Activated CD4-positive, alpha-beta T cell treated with anti-CD3 and anti-CD28 coated beads for 48 hours (primary cell): ENCODE results near the gene MAP3K7.

Source experiments
- DNase-seq: peaks from one replicate; pipeline ENCODE4 v3.0.0-alpha.2; 2020

MAP3K7 gene

DNA sequence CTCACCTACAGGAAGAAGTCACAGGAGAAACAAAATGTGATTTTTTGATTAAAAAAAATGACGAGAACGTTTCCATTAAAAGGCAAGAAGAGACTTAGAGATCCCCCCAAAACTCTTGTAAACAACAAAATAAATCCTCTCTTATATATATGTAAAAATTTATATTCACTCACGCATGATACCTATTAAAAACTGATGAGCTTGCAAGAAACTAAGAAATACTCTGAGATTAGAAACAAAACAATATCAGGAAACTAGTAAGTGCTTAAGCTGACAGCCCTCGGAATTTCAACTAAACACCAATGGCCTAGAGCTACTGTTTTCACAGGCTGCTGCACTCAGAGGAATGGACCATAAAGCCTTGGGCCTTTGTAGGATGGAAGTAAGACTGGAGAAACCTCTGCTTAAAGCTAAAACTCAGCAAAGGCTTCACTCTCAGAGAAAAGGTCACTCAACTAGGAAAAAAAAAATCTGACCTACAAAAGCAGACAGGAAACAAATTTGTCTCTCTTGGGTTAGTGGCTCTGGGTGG, 63.0 kb downstream of the MAP3K7 start:
- no peak for DNase-seq

GRCh38 chr6:90521955-90522354, 64.9 kb downstream of the MAP3K7 start:
- no peak for DNase-seq

GRCh38 chr6:90516074-90516660, 70.7 kb downstream of the MAP3K7 start:
- DNase-seq, result no peak

DNA sequence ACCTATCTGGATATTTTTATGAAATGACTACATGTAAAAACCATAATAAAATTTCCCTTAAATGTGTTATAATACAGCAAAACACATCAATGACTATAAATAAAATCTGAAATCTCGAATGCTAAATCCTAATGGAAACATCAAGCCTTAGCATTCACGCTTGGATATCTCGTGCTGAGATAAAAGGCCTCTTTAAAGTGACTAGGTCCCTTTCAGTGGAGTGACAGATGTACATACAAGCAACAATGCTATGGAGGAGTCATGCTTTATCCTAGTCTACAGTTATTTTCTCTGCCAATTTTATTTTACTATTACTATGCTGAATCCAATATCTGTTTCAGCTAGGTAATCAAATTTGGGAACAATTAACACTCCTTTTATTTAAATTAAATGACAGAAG, 72.4 kb downstream of the MAP3K7 start:
- no peak for DNase-seq

DNA sequence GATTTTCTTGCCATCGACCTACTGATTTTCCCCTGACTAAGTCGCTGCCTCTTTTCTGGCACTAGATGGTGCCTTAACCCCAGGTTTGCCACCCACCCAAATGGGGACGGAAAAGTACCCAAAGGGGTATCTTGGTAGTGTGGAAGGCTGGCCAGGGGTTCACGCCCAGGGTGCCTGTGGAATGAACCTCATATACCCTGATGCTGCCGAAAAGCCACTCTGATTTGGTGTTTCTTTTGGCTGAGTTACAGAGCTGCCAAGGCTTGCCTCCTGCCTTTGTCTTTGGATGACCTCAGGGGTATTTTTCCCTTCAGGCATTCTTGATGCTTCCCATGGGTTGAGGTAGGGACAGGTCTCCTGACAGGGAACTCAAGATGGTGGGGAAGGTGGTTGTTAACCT, 78.1 kb downstream of the MAP3K7 start:
- DNase-seq, result no peak

DNA sequence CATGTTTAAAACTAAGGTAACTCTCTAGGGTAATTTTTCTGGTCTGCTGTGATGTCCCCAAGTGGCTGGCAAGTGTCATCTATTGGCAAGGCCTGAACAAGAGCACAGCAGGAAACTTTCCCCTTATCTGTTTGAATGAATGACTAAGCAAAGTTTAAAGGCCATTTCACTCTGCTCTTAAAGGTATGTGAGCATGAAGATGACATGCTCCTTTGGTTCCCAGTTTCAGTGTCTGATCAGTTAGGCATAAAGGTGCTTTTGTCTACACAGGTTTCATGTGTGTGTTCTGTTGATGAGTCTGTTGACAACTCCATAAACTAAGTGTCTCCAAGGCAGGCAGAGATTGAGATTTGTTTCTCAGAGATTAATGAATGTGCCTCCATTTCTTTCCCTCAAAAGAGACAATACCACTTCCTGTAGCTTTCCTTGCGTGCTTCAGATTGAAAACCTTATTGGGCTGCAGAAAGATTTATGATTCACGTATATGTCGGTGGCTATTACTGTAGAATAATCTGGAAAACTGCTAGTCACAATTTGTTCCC, 83.9 kb downstream of the MAP3K7 start:
- DNase-seq, result no peak

DNA sequence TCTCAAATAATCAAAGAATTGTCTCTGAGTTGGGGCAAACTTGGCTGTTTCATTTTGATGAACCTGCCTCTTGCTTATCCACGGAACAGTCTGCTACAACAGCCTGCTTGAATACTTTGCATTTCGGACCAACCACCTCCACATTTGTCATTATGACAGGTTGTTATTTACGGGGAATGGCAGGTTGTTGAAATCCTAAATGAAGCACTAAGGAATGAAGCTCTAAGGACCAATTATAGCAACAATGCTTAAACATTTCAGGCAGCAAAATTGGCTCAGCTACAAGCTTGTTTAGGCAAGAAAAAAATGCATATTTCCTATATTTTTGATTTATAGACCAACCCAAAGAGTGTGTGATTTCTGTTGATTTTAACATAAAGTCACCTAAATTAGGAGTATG, 84.5 kb downstream of the MAP3K7 start:
- DNase-seq, result no peak

GRCh38 chr6:90500458-90500857, 86.4 kb downstream of the MAP3K7 start:
- DNase-seq, result no peak

GRCh38 chr6:90497411-90497810, 89.5 kb downstream of the MAP3K7 start:
- no peak for DNase-seq

GRCh38 chr6:90496258-90497016, 90.4 kb downstream of the MAP3K7 start:
- no peak for DNase-seq

DNA sequence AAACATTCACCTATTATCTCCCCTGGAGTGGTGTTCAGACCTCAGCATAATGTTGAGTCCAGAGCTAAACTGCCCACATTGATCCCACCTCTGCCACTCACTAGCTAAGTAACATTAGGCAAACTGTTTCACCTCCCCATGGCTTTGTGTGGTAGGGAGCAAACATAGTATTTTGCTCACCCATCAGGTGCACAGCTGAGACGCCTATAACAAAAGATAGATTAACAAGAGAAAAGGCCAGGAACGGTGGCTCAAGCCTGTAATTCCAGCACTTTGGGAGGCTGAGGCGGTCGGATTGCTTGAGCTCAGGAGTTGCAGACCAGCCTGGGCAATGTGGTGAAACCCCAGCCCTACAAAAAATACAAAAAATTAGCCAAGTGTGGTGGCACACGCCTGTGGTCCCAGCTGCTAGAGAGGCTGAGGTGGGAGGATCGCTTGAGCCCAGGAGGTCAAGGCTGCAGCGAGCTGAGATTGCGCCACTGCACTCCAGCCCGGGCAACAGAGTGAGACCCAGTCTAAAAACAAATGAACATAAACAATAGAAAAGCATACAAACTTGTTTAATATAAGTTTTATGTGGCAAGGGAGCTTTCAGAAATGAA, 91.6 kb downstream of the MAP3K7 start:
- no peak for DNase-seq

DNA sequence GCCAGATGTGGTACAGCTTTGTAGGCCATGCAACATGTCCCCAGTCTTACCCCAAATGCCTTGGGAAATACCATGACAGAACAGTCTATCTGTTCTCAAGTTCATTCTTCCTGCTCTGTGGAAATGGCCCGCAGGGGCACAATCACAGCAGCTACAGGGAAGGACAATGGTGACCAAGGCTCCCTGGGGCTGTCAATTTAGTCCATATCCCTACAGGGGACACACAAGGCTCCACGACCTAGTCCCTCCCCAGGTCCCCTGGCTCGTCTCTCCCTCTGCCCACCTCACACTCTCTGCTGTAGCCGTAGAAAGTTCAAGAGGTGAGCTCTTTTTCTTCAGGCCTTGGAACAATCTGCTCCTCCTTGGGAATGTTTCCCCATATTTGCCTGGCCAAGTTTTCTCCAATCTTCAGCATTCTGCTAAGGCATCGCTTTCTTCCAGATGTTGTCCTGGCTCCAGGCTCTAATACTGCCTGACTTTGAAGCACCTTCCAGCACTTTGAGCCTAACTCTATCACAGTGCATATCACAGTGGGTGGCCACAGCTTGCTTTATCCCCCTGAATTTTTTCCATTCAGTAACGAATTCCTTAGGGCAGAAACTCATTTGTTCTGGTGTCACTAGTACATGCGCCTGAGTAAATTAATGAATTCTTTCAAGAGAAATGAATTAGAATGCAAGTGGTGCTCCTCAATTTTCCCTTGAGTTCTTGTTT, 92.6 kb downstream of the MAP3K7 start:
- no peak for DNase-seq

- no peak for DNase-seq
Observed at GRCh38 chr6:90493332-90493731, 93.5 kb downstream of the MAP3K7 start.

DNA sequence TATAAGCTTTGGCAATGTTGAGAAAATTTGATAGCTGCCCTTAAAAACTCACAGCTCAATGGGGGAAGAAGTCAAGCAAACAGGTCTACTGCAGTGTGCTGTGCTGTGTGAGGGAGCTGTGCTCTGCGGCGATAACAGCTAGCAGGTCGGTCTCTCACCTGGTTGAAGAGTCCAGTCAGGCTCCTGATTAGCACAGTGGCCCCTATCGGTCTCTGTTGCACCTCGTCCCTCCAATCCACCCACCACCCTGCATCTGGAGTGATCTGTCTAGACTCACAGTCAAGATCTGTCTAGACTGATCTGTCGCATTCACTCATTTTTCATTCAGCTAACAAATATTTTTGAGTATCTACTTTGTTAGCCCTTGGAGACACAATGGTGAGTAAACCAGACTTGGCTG, 94.1 kb downstream of the MAP3K7 start:
- DNase-seq, result no peak

GRCh38 chr6:90492369-90492768, 94.5 kb downstream of the MAP3K7 start:
- DNase-seq, result no peak

DNA sequence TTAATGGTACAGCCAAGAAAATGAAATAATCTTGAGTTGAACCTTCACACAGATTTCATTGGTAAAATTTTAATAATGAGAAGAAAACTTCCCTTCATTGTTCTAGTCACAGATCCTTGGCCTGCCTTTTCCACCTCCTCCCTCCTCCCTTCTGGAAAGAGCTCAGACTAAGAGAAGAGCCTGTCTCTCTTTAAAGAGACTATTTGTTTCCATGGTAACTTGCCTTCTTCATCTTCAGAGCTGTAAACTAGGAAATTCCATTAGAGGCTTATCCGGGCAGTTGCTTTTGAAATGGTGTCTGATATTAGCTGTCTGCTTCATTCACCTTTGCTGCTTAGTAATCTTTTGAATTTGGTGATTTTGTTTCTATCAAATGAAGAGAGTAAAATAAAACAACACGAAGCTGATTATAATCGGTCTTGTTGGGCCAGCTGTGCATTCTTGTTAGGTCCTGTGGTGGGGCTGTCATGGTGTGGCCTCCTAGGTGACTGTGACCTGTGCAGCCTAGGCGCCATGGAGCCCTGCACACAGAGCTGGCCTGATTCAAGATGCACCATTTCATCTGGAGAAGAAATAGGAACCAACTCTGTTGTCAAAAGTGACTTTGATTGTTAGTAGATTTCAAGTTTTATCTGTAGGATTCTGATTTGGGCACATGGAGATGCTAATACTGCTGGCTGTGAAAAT, 96.7 kb downstream of the MAP3K7 start:
- no peak for DNase-seq

GRCh38 chr6:90488816-90489215, 98.1 kb downstream of the MAP3K7 start:
- no peak for DNase-seq

DNA sequence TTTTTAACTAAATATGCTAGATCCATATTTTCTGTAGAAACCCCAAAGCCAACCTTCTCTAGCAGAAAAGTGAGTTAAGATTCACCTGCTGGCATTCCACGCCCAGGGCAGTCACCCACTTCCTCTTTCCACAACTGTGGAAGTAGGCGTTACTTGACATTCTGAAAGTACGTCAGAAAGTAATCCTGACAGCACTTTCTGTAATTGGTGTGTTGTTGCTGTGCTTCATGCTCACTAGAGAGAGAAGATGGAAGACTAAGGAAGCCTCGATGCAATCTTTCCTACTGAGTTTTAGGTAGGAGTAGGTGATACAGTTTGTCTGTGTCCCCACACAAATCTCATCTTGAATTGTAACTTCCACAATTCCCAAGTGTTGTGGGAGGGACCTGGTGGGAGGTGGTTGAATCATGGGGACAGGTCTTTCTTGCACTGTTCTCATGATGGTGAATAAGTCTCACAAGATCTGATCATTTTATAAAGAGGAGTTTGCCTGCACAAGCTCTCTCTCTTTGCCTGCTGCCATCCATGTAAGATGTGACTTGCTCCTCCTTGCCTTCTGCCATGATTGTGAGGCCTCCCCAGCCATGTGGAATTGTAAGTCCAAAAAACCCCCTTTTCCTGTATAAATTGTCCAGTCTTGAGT, 101.1 kb downstream of the MAP3K7 start:
- no peak for DNase-seq

- DNase-seq, result no peak
Observed at GRCh38 chr6:90484903-90485302, 102.0 kb downstream of the MAP3K7 start.

DNA sequence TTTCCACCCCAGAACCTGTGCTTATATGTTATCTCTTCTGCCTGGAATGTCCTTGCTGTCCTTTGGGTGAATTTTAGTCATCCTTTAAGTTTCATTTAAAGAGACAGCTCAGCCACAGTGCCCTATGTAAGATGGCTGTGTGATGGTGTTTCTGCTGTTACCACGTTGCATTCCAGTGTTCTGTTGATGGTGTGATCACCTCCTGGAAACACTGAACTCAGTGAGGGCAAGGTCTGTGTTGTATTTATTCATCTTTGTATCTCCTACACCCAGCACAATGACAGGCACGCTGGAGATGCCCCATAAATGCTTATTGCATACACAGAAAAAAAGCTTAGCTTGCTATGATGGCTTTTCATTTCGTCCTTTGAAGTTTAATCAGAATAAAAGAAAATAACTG, 102.5 kb downstream of the MAP3K7 start:
- no peak for DNase-seq

DNA sequence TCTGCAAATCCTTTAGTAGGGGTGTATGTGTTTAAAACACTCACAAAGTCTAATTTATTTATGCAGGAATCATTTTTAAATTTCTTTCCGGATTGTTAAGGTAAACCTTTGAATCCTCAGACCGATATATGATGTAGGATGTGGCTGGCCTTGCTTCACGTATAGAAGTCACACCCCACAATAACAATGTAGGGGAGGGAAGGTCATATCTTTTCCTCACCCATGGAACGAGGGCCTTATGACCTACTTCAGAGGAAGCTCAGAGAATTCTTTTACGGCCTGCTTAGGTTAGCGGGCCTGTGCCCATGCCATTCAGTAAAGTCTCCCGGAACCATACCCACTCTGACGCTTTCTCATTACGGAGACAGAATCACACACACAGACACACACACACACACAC, 102.9 kb downstream of the MAP3K7 start:
- DNase-seq, result no peak
